Embryonic facial prominence (tissue), 1 donor: ENCODE results near the gene FZD2.
A peak's percentile ranks its signal among the peaks of the same experiment; 100 is the strongest.

ENCODE experiments used
- DNase-seq: peaks from one replicate; pipeline ENCODE4 v3.0.0-alpha.2; 2016; ENCODE audit errors: extremely low spot score

Gene FZD2

DNA sequence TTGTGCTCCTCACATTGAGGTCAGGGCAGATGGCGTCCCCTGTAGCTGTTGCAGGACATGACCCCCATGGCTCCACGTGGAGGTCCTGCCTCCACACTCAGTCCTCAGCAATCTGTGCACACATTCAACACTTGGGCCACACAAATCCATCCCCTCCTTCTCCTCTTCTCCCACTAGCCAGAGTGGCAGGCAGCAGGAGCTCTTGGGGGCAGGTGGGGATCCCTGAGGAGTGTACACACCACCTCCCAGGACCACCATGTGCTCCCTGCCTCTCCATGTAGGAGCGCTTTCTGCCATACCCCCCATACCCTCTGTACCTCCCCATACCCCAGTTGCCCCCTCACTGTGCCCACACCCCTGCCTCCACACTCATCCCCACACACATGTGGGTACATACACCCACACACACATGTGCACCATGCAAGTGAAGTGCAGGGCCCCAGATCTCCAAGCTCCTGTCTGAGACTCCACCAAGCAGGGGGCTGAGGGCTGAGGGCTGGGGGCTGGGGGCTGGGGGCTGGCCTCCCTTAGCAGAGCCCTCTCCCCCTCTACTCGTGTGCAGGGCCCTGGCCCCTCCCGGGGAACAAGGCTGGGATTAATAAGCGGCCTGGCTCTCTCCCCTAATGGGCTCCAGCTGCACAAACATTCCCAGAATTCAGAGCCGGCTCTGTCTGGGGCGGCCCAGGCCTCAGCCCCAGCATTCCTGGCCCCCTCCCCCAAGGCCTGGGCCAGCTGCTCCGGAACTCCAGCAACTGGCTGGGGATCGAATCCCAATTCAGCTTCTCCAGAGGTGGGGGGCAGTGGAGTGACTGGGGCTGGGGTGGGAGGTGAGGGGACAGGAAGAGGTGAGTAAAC is 50.8 kb downstream of the FZD2 start:
- DNase-seq = peak; percentile 83

DNA sequence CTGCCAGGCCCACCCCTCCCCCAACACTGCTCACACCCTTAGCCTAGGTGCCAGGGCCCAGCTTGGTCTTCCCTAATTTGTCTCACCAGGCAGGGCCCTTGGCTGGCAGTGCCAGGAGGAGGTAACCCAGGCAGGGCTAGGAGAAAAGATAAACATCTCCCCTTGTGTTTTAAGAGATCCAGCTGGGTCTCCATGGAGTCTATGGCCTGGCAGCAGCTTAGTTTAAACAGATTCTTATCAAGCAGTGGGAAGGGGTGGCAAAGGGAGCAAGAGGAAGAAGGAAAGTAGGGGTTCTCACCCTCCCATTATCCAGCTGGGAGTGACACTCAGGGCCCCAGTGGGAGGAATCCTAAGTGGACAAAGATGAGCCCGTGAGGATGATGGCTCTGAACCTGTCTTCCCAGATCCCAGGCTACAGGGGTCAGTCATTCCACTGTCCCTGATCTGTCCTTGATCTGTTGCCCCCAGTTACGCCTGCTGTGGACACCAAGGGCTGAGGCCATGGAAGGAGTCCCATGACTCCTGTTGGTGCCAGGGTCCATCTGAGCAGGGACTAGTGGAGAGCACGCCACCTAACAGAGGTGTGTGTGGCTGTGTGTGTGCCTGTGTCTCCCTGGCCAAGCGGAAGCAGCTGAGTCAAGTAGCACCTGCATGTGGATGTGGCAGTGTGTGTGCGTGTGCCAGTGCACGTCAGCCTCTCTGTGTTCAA is 51.6 kb downstream of the FZD2 start:
- no peak for DNase-seq

DNA sequence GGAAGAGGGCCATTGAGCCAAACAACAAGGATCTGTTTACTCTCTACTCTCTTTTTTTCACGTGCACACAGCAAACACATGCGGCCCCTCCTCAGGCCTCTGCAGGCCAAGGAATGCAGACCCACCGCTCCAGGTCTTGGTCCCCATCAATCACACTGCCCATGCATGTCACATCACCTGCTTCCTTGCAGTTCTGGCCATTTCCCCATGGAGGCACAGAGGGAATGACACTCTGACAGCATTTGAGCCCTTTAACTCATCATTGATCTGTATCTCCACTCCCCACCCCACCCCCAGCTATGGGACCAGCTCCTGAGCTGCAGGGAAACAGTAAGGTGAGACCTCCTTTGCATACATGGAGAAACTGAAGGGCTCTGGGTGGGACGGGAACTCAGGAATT is 53.0 kb downstream of the FZD2 start:
- no peak for DNase-seq
